ENCODE results near the gene MALSU1.

DNA sequence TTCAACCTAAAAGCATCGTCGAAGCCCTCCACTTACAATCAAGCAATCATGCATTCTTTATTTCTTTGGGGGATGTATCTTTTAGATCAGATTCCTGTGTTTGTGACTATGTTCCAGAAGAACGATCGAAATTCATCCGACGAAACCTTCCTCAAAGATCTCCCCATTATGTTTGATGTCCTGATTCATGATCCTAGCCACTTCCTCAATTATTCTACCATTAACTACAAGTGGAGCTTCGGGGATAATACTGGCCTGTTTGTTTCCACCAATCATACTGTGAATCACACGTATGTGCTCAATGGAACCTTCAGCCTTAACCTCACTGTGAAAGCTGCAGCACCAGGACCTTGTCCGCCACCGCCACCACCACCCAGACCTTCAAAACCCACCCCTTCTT lies 38.8 kb upstream of the MALSU1 start:
- TF ChIP-seq, protein P1, sequence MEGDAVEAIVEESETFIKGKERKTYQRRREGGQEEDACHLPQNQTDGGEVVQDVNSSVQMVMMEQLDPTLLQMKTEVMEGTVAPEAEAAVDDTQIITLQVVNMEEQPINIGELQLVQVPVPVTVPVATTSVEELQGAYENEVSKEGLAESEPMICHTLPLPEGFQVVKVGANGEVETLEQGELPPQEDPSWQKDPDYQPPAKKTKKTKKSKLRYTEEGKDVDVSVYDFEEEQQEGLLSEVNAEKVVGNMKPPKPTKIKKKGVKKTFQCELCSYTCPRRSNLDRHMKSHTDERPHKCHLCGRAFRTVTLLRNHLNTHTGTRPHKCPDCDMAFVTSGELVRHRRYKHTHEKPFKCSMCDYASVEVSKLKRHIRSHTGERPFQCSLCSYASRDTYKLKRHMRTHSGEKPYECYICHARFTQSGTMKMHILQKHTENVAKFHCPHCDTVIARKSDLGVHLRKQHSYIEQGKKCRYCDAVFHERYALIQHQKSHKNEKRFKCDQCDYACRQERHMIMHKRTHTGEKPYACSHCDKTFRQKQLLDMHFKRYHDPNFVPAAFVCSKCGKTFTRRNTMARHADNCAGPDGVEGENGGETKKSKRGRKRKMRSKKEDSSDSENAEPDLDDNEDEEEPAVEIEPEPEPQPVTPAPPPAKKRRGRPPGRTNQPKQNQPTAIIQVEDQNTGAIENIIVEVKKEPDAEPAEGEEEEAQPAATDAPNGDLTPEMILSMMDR (conservative IDR thresholded peaks at IDR 0.05; ENCODE audit: low read depth, low read length) = no peak
- no peak for TF ChIP-seq EZH2 (IDR thresholded peaks at IDR 0.05; ENCODE audit: borderline replicate concordance, low read depth, low read length, poor library complexity, severe bottlenecking)

Data from A673 (cell line).